Measurements from ENCODE around the gene OLIG1. TPM values are rescaled to one million over a fixed set of nuclear protein-coding genes. Genes with fewer than 3 reads are reported as not detected.

The OLIG1 gene
- total RNA-seq, 2 donors from 2014 or later = 0.48 TPM; not detected in 1

- Histone ChIP-seq H3K9me3 (ENCODE audit: control insufficient read depth, low read length) (no peaks in the 10 kb centered on the region), H3K27me3 (ENCODE audit: control insufficient read depth, insufficient read depth, low read length, poor library complexity, severe bottlenecking) (peaks cover 57% of the 10 kb centered on the region), H3K27ac (ENCODE audit: low read depth, low read length) (no peak overlapping the region), H3K4me1 (ENCODE audit: control insufficient read depth, insufficient read depth, low read length) (no peaks in the 10 kb centered on the region), H3K4me3 (ENCODE audit: low read length) (no peak overlapping the region), H3K36me3 (ENCODE audit: control insufficient read depth, insufficient read depth, low read length) (no peaks in the 10 kb centered on the region), H3K9ac (ENCODE audit: extremely low read depth, low read length, poor library complexity, severe bottlenecking) (no peak overlapping the region)
- Mint-ChIP-seq H3K4me3 (no peak overlapping the region), H3K27me3 (ENCODE audit: insufficient read depth) (peaks cover 41% of the 10 kb centered on the region), H3K9me3 (no peaks in the 10 kb centered on the region), H3K36me3 (ENCODE audit: low read depth) (no peaks in the 10 kb centered on the region), H3K4me1 (no peaks in the 10 kb centered on the region), H3K27ac (no peak overlapping the region)
- TF ChIP-seq CTCF (conservative IDR thresholded peaks at IDR 0.05) = no peak
- WGBS, 2 experiments (ENCODE audit: insufficient coverage in 1 of 2, insufficient read length in 1 of 2) = 87 to 93% methylated on average over 6 of the region's 6 CpGs
- no peak for DNase-seq
Measured at GRCh38 chr21:33058957-33059356, 11.0 kb upstream of the OLIG1 start.

GRCh38 chr21:33059380-33059841 lies 10.5 kb upstream of the OLIG1 start:
- Mint-ChIP-seq H3K27ac (no peak overlapping the region), H3K9me3 (no peaks in the 10 kb centered on the region), H3K27me3 (ENCODE audit: insufficient read depth) (peaks cover 45% of the 10 kb centered on the region), H3K36me3 (ENCODE audit: low read depth) (no peaks in the 10 kb centered on the region), H3K4me1 (peaks cover 4% of the 10 kb centered on the region), H3K4me3 (no peak overlapping the region)
- no peak overlapping the region for H3K9ac ChIP-seq (ENCODE audit: extremely low read depth, low read length, poor library complexity, severe bottlenecking)
- H3K4me3 ChIP-seq (ENCODE audit: low read length) = no peak overlapping the region
- 86 to 87% methylated on average over 2 of the region's 2 CpGs for whole genome bisulfite sequencing, 2 experiments (ENCODE audit: insufficient coverage in 1 of 2, insufficient read length in 1 of 2)
- no peaks in the 10 kb centered on the region for H3K36me3 ChIP-seq (ENCODE audit: control insufficient read depth, insufficient read depth, low read length)
- no peaks in the 10 kb centered on the region for H3K9me3 ChIP-seq (ENCODE audit: control insufficient read depth, low read length)
- no peaks in the 10 kb centered on the region for H3K4me1 ChIP-seq (ENCODE audit: control insufficient read depth, insufficient read depth, low read length)
- peaks cover 57% of the 10 kb centered on the region for H3K27me3 ChIP-seq (ENCODE audit: control insufficient read depth, insufficient read depth, low read length, poor library complexity, severe bottlenecking)
- no peak for DNase-seq
- H3K27ac ChIP-seq (ENCODE audit: low read depth, low read length) = no peak overlapping the region
- TF ChIP-seq CTCF (conservative IDR thresholded peaks at IDR 0.05) = no peak

- Histone ChIP-seq H3K9ac (ENCODE audit: extremely low read depth, low read length, poor library complexity, severe bottlenecking) (no peak overlapping the region), H3K27ac (ENCODE audit: low read depth, low read length) (no peak overlapping the region), H3K36me3 (ENCODE audit: control insufficient read depth, insufficient read depth, low read length) (no peaks in the 10 kb centered on the region), H3K9me3 (ENCODE audit: control insufficient read depth, low read length) (no peaks in the 10 kb centered on the region), H3K4me3 (ENCODE audit: low read length) (no peak overlapping the region), H3K27me3 (ENCODE audit: control insufficient read depth, insufficient read depth, low read length, poor library complexity, severe bottlenecking) (peaks cover 66% of the 10 kb centered on the region), H3K4me1 (ENCODE audit: control insufficient read depth, insufficient read depth, low read length) (no peaks in the 10 kb centered on the region)
- no peak for TF ChIP-seq CTCF (conservative IDR thresholded peaks at IDR 0.05)
- no peaks in the 10 kb centered on the region for H3K36me3 Mint-ChIP-seq (ENCODE audit: low read depth)
- peaks cover 56% of the 10 kb centered on the region for H3K27me3 Mint-ChIP-seq (ENCODE audit: insufficient read depth)
- H3K4me3 Mint-ChIP-seq = no peak overlapping the region
- DNase-seq = no peak
- no peaks in the 10 kb centered on the region for H3K9me3 Mint-ChIP-seq
- 86 to 93% methylated on average over 4 of the region's 4 CpGs for WGBS, 2 experiments (ENCODE audit: insufficient coverage in 1 of 2, insufficient read length in 1 of 2)
- peaks cover 10% of the 10 kb centered on the region for H3K4me1 Mint-ChIP-seq
- no peak overlapping the region for H3K27ac Mint-ChIP-seq
Measured at GRCh38 chr21:33061233-33061632, 8.7 kb upstream of the OLIG1 start.
